OCI-LY7 (cell line): ENCODE measurements around the gene GJC2.

ENCODE experiments used
- EZH2phosphoT487 ChIP-seq: fragments of 200-600 bp; sonication (generic); IDR thresholded peaks from 2 replicates; pipeline ENCODE4 v1.6.1; 2018; ENCODE audit warnings: low read depth, borderline replicate concordance, mild to moderate bottlenecking, mixed run types, antibody characterized with exemption, low read length, moderate library complexity, mixed read lengths
- TF ChIP-seq, protein P1 (sequence below): fragments of 200-600 bp; sonication (generic); conservative IDR thresholded peaks from 2 replicates; pipeline ENCODE4 v1.5.1; 2014; ENCODE audit warnings: mild to moderate bottlenecking, antibody characterized with exemption, low read length, moderate library complexity, mixed read lengths

DNA sequence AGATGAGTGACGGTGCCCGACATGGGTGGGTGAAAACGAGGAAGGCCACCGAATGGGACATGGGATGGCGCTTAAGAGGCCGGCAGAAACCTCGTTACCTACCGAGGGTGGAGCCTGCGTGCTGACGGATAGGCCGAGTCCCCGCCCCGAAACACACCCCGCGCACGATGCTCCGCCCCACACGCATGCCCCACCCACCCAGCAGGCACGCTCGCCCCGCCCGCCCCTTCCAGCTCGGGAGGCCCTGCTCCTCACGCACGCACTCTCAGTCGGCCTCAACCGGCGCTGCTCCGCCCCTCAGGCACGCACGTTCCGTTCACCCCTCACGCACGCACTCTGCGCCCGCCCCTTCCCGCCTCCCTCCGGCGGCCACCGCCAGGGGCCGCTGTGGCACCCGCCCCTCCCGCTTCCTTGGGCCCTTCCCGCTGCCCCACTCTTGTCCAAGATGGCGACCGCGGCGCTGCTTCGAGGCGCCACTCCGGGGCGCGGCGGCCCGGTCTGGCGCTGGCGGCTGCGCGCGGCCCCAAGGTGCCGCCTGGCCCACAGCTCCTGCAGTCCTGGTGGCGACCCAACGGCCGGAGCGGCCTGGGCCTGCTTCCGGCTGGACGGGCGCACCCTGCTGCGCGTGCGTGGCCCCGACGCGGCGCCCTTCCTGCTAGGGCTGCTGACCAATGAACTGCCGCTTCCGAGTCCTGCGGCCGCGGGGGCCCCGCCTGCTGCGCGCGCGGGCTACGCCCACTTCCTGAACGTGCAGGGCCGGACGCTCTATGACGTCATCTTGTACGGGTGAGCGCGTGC lies 15.8 kb downstream of the GJC2 start, which contains the start of gene IBA57:
- no peak for TF ChIP-seq EZH2phosphoT487
- TF ChIP-seq, protein P1, sequence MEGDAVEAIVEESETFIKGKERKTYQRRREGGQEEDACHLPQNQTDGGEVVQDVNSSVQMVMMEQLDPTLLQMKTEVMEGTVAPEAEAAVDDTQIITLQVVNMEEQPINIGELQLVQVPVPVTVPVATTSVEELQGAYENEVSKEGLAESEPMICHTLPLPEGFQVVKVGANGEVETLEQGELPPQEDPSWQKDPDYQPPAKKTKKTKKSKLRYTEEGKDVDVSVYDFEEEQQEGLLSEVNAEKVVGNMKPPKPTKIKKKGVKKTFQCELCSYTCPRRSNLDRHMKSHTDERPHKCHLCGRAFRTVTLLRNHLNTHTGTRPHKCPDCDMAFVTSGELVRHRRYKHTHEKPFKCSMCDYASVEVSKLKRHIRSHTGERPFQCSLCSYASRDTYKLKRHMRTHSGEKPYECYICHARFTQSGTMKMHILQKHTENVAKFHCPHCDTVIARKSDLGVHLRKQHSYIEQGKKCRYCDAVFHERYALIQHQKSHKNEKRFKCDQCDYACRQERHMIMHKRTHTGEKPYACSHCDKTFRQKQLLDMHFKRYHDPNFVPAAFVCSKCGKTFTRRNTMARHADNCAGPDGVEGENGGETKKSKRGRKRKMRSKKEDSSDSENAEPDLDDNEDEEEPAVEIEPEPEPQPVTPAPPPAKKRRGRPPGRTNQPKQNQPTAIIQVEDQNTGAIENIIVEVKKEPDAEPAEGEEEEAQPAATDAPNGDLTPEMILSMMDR: peak; percentile 74
